MM.1S (cell line): Measurements from ENCODE around the gene TMEM176A.

Experiments used
- CTCF ChIP-seq: fragments of 300-600 bp; sonication (generic); IDR thresholded peaks from 2 replicates; pipeline ENCODE4 v1.5.1; 2016; ENCODE audit warnings: antibody characterized with exemption, low read length, mixed read lengths
- EZH2 ChIP-seq: fragments of 300-600 bp; sonication (generic); optimal IDR thresholded peaks from 2 replicates; pipeline ENCODE3; 2017; ENCODE audit warnings: low read depth, mild to moderate bottlenecking, antibody characterized with exemption, low read length, mixed read lengths
- EZH2phosphoT487 ChIP-seq: fragments of 300-600 bp; sonication (generic); IDR thresholded peaks from 2 replicates; pipeline ENCODE4 v1.6.1; 2018; ENCODE audit warnings: antibody characterized with exemption, low read length

- no peak for TF ChIP-seq CTCF
- no peak for TF ChIP-seq EZH2
- TF ChIP-seq EZH2phosphoT487 = no peak
Observed at GRCh38 chr7:150753239-150753638, 47.3 kb upstream of the TMEM176A start.
